NB4 (cell line): ENCODE measurements around the gene ACER2.
A peak's percentile ranks its signal among the peaks of the same experiment; 100 is the strongest.

ENCODE experiments used
- DNase-seq: peaks from one replicate; pipeline ENCODE4 v3.0.0; 2010; ENCODE audit warnings: low read depth
- H3K4me3 ChIP-seq: one replicate; pipeline ENCODE4 v1.5.1; 2011; ENCODE audit warnings: mild to moderate bottlenecking, low read depth, low read length, moderate library complexity
- MAX ChIP-seq: IDR thresholded peaks from 2 replicates; pipeline ENCODE4 v1.6.1; 2011; ENCODE audit warnings: low read depth, low read length
- MYC ChIP-seq: IDR thresholded peaks from 2 replicates; pipeline ENCODE4 v1.6.1; 2011; ENCODE audit warnings: low read depth, low read length
- POLR2A ChIP-seq: IDR thresholded peaks from 2 replicates; pipeline ENCODE4 v1.6.1; 2011; ENCODE audit warnings: mild to moderate bottlenecking; ENCODE audit not compliant: insufficient read length; ENCODE audit errors: extremely low read depth
- TF ChIP-seq, protein P1 (sequence below): IDR thresholded peaks from one replicate; pipeline ENCODE4 v1.5.1; 2012; ENCODE audit warnings: low read depth, low read length

ACER2 gene

GRCh38 chr9:19375538-19375937, 33.3 kb upstream of the ACER2 start:
- peak; percentile 28 for DNase-seq
- TF ChIP-seq, protein P1, sequence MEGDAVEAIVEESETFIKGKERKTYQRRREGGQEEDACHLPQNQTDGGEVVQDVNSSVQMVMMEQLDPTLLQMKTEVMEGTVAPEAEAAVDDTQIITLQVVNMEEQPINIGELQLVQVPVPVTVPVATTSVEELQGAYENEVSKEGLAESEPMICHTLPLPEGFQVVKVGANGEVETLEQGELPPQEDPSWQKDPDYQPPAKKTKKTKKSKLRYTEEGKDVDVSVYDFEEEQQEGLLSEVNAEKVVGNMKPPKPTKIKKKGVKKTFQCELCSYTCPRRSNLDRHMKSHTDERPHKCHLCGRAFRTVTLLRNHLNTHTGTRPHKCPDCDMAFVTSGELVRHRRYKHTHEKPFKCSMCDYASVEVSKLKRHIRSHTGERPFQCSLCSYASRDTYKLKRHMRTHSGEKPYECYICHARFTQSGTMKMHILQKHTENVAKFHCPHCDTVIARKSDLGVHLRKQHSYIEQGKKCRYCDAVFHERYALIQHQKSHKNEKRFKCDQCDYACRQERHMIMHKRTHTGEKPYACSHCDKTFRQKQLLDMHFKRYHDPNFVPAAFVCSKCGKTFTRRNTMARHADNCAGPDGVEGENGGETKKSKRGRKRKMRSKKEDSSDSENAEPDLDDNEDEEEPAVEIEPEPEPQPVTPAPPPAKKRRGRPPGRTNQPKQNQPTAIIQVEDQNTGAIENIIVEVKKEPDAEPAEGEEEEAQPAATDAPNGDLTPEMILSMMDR = no peak
- no peak for TF ChIP-seq POLR2A
- TF ChIP-seq MAX = no peak
- TF ChIP-seq MYC = no peak
- no peak overlapping the region for H3K4me3 ChIP-seq

DNA sequence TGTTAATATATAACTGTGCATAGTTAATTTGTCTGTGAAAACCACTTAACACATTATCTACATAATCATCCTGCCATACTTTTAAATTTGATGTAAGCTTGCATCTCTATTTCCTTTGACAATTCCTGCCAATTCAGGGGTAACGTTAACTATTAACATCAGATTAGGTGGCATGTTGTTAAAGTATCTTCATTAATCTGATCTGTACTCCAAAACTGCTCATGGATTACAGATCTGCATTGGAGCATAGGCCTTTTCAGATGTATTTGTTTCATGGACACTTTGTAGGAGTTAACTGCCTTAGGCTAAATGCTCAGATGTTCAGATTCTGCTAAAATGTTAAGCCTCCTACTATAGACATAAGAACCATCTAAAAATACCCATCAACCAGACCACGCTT, 31.9 kb upstream of the ACER2 start:
- H3K4me3 ChIP-seq = peak overlapping the region; percentile 87
- DNase-seq = no peak
- TF ChIP-seq, protein P1 = no peak
- no peak for TF ChIP-seq POLR2A
- no peak for TF ChIP-seq MYC
- TF ChIP-seq MAX = no peak

DNA sequence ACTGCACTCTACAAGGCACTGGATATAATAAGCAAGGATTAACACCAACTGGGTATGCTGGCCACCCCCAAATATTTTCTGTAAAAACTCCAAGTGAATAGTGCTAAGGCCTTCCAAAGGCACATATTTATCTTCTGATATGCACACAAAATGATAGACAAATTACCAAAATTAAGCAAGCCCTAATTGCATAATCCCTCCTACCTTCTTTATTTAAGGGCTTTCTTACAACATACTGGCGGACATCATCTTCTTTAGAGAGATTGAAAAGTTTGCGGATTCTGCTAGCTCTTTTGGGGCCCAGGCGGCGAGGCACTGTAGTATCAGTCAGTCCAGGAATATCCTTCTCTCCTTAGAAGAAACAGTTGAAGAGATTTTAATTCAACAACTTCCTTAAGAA, 30.6 kb upstream of the ACER2 start:
- peak; percentile 56 for DNase-seq
- peak overlapping the region; percentile 87 for H3K4me3 ChIP-seq

DNA sequence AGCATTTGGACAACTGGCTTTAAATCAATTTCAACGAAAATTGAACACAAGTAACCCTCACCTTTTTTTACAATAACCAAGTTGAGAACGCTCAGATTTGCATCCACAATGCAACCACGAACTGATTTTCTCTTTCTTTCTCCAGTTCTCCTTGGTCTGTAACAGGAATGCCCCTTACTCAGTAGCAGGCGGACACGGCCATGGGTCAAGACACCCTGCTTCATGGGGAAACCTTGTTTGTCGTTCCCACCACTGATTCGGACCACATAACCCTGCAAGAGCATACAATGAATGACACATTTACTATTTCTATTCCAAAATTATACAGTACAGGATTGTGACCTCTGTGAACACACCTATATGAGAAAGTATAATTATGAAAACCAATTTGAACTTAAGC, 30.2 kb upstream of the ACER2 start:
- H3K4me3 ChIP-seq = peak overlapping the region; percentile 87
- peak; percentile 49 for DNase-seq
- TF ChIP-seq MAX (no peak), POLR2A (peak; percentile 8)

More for the DNA sequence above, 30.6 kb upstream of the ACER2 start:
- TF ChIP-seq, protein P1 = no peak
- no peak for TF ChIP-seq POLR2A
- no peak for TF ChIP-seq MYC
- no peak for TF ChIP-seq MAX

DNA sequence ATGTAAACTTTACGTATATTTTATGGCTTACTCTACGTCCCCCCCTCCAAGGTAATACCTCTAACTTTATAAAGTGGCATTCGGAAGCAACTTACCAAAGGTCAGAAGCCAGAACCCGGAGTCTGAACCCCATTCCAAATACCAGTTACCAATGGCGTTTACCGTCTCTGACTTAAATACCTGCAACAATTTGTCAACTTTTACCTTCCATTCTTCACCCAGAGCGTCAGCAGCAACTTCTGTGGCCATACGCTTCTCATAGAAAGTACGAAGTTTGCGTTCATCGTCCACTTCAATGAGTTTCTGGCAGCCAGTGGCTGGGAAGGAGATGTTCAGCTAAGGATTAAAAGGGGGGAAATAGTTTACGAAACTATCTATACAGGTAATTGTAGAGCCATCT, 29.5 kb upstream of the ACER2 start:
- DNase-seq = peak; percentile 46
- peak overlapping the region; percentile 87 for H3K4me3 ChIP-seq
- TF ChIP-seq, protein P1 = no peak
- no peak for TF ChIP-seq POLR2A
- no peak for TF ChIP-seq MAX
- TF ChIP-seq MYC = no peak

DNA sequence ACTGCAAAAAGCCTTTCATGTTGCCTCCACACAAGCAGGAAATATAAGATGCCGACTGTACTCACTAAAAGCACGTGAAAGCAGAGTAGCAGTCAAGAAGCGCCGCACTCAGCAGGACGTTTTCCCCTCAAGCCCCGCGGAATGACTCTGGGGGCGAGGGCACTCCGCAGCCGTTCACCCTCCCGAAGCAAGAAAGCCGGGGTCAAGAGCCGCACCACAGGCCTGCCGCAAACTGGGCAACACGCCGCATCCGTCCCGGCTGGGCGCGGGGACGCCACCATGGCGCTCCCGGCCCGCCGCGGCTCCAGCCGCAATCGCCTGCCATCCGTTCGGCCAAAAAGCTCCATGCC, 29.1 kb upstream of the ACER2 start:
- TF ChIP-seq MAX = no peak
- TF ChIP-seq, protein P1 = no peak
- no peak for TF ChIP-seq MYC
- TF ChIP-seq POLR2A = no peak
- no peak for DNase-seq
- peak overlapping the region; percentile 87 for H3K4me3 ChIP-seq
